SK-MEL-5 (cell line): ENCODE data around the gene BSND. TPM values are rescaled to one million over a fixed set of nuclear protein-coding genes. Genes with fewer than 3 reads are reported as not detected.

Experiments used
- DNase-seq: peaks from one replicate; pipeline ENCODE4 v3.0.0-alpha.2; 2016; ENCODE audit warnings: low read depth, low spot score
- in situ Hi-C: cut with HindIII; loops from 2 replicates; pipeline ENCODE4 v1.10.0; 2016; ENCODE audit warnings: low sequenced_read_pairs, high pct_unique_total_duplicates, low pct_unique_long_range_greater_than_20kb
- total RNA-seq: library from RNA; depleted of rRNA; stranded (reverse); fragments of >200 nt; shearing (Covaris generic); gene quantifications from 2 replicates; pipeline ENCODE4 v1.2.3, GENCODE V29; 2014

BSND gene
- total RNA-seq, 1 experiment from 2014 or later: not detected

DNA sequence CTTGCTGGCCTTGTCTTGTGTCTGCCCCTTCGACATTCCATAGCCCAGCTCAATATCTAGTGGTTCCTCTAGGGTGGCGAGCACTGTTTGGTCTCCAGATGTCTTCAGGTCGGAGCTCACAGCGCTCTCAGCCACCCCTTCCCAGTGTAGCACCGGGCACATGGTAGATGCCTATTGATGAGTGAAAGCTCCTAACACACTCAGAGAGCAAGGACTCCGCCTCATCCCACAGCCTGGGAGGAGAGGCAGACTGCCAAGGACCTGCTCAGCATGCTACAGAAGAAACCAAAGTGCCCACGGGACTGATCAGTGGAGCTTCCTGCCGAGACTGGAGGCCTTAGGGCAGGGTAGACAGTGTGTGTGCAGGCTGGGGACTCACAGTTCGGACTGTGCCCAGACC lies 51.5 kb downstream of the BSND start:
- in situ Hi-C loops: no loop called here
- DNase-seq: peak; percentile 23

DNA sequence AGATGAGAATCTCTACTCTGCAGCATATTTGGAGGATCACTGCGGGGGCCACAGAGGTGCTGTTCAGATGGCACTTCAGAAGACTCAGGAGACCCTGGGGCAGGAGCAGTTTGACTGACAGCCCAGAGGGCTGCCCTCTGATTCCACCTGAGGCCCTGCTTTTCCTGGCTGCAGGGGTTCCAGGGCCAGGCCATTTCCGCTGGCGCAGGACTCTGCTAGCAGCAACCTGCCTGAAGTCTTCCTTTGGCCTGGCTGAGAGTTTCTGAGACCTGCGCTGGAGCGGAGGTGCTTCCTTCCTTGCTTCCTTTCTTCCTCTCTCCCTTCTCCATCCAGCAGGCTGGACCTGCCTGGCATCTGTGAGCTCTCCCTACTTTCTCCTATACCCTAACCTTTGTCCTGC lies 52.4 kb downstream of the BSND start:
- in situ Hi-C loops: no loop called here
- no peak for DNase-seq

DNA sequence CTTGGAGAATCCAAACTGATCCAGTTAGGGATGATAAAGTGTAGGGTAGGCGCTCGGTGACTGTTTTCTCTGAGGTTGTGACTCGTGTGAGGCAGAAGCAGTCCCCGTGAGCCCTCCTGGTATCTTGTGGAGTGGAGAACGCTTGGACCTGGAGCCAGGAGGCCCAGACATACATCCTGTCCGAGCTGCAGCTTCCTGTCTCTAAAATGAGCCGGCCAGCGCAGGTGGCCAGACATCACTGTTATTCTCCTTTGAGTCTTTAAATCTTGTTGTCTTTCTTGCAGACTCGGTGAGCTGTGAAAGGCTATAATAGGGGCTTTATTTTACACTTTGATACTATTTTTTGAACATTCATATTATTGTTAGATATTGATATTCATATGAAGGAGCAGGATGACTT lies 52.9 kb downstream of the BSND start:
- no peak for DNase-seq
- in situ Hi-C loops: no loop called here

DNA sequence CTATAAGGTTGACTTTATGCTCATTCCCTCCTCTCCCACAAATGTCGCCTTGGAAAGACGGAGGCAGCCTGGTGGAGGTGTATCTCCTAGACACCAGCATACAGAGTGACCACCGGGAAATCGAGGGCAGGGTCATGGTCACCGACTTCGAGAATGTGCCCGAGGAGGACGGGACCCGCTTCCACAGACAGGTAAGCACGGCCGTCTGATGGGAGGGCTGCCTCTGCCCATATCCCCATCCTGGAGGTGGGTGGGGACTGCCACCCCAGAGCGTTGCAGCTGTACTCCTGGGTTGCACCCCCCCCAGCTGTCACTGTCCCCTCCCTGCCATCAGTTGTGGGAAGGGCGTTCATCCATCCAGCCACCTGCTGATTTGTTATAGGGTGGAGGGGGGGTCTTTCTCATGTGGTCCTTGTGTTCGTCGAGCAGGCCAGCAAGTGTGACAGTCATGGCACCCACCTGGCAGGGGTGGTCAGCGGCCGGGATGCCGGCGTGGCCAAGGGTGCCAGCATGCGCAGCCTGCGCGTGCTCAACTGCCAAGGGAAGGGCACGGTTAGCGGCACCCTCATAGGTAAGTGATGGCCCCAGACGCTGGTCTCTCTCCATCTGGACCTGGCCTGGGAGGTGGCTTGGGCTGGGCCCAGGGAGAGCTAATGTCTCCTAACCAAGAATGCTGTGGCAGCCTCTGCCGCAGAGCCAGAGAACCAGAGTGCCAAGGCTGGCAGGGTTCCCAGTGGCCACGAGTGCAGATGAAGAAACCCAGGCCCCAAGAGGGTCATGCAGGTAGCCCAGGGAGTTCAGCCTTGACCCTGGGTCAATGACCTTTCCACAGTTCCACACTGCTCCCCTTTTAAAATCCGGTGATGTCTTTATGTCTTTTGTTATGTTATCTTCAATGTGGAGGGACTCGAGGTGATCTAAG lies 53.7 kb downstream of the BSND start:
- in situ Hi-C loops: no loop called here
- no peak for DNase-seq

DNA sequence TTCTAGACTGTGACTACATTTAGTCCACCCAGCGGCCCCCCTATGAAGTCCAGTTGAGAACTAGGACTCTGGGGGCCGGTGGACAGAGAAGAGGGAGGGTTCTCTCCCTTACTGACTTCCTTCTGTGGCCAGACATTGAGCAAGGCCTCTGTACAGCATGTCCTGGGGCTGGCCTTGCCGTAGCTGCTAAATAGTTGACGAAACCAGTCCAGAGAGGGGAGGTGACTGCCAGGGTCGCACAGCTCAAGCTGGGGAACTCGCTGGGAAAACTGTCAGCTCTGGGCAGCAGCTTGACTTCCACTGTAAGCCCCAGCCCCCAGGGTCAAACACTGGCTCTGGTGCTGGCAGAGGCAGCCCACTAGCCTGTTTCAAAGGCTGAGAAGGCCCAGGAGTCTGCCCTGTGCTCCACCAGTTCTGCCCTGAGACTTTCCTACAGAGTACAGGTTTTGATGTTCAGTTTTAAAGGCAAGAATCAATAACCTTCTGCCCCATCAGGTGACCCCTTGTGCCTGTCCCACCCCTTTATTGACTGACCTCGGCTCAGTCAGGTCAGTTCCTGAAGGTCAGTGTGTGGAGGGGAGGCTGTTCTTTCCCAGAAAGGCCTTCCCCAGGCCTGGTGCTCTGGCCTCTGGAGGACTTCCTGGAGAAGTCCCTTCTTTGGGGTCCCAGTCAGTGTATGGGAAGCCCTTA lies 54.7 kb downstream of the BSND start:
- no peak for DNase-seq
- in situ Hi-C loops: no loop called here

DNA sequence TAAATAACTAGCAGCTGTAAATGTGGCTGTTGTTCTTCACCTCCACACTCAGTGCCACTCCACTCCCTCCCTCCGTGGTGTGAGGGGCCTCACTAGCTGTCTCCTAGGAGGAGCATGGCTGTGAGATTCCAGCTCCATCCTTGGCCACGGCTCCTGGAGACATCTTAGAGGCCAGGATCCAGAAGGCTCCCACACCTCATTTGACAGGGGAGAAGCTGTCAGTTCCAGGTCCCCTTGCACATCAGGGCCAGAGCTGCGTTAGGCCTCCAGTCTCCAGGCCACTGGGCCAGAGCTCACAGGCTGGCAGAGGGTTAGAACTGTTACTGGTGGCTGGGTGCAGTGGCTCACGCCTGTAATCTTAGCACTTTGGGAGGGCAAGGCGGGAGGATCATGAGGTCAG lies 55.7 kb downstream of the BSND start:
- in situ Hi-C loops: no loop called here
- DNase-seq: no peak

DNA sequence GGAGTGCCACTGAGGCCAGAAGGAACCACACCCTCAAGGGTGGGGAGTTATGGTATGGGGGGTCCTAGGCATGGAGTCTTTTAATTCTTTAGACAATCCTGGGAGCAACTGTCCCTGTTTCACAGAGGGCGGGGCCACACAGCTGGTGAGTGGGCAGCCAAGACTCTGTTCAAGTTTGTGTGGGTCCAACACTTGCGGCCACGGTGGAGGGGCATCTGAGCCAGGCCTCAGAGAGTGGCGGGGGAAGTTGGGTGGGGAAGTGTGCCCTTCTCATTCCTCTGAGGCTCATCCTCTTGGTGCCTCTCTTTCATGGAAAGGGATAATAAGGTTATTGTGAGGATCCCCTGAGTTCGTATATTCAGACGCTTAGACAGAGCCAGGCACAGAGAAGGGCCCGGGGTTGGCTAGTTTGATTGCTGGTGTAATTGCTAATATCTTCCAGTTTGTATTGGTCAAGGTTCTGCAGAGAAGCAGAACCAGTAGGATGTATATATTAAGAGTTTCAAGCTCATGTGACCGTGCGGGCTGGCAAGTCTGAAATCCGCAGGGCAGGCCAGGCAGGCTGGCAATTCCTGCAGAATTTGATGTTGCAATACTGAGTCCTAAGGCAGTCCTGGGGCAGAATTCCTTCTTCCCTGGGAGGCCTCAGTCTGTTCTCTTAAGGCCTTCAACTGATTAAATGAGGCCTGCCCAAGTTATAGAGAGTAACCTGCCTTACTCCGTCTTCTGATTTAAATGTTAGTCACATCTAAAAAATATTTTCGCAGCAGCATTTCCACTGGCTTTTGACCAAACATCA lies 56.5 kb downstream of the BSND start:
- DNase-seq: peak; percentile 52
- in situ Hi-C loops: no loop called here

DNA sequence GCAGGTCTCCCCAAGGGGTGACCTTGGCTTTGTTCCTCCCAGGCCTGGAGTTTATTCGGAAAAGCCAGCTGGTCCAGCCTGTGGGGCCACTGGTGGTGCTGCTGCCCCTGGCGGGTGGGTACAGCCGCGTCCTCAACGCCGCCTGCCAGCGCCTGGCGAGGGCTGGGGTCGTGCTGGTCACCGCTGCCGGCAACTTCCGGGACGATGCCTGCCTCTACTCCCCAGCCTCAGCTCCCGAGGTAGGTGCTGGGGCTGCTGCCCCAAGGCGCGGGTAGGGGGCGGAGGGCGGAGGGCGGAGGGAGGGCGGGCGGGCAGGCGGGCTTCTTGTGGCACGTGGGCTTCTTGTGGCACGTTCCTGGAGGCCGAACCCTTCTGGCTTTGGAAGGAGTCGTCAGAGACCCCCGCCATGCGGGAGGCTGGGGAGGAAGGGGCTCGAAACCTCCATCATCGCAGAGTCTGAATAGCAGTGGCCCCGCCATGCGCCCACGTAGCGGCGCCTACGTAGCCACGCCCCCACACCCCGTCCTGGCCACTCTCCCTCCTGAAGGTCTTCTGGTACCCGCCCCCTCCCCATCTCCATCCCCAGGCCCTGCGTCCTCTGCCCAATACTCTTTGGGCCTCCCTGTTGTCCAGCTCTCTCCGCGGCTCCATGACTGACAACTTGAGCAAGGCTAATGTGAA lies 57.4 kb downstream of the BSND start:
- in situ Hi-C loops: no loop called here
- no peak for DNase-seq

DNA sequence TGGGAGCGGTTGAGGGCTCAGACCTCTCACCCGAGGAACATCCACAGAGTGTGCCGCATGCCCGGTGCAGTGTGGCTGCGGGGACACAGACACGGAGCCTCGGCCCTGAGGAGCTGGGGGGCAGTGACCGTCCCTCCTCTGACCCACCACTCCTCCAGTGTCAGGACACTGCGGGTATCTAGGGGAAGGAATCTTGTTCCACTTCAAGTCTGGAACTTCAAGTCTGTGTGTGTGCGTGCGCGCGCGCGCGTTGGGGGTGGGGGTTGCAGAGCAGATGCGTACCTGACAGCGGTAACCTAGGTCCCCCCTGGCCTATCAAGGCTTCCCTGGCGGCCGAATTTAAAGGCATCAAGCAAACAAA lies 57.9 kb downstream of the BSND start:
- in situ Hi-C loops: no loop called here
- DNase-seq: no peak

DNA sequence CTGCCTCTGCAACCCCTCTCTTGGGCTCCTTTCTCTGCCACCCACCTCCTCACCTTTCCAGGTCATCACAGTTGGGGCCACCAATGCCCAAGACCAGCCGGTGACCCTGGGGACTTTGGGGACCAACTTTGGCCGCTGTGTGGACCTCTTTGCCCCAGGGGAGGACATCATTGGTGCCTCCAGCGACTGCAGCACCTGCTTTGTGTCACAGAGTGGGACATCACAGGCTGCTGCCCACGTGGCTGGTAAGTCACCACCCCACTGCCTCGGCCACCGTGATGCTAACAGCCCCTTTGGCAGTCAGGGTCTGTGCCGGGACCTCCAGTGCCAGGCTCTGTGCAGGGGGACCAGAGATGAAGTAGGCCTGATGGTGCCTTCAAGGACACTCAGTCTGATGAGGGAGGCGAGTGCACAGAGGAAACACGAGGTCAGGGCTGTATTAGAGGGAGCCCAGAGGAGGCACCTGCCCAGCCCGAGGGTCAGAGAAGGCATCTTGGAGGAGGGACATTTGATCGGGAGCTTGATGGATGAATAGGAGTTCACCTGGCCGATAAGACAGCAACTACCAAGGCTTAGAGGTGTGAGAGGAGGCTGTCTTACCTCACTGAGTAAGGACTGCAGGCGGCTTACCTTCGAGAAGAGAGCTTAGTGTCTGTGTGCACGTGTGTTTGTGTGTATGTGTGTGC lies 58.7 kb downstream of the BSND start:
- DNase-seq: no peak
- in situ Hi-C loops: no loop called here

DNA sequence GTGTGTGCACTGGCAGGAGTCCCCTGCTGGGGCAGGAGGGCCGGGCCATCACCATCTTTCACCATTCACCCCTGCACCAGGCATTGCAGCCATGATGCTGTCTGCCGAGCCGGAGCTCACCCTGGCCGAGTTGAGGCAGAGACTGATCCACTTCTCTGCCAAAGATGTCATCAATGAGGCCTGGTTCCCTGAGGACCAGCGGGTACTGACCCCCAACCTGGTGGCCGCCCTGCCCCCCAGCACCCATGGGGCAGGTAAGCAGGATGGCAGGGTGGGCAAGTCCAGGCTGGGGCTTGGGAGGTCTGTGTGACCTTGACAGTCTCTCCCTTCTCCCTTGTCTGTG lies 59.2 kb downstream of the BSND start:
- no peak for DNase-seq
- in situ Hi-C loops: no loop called here

DNA sequence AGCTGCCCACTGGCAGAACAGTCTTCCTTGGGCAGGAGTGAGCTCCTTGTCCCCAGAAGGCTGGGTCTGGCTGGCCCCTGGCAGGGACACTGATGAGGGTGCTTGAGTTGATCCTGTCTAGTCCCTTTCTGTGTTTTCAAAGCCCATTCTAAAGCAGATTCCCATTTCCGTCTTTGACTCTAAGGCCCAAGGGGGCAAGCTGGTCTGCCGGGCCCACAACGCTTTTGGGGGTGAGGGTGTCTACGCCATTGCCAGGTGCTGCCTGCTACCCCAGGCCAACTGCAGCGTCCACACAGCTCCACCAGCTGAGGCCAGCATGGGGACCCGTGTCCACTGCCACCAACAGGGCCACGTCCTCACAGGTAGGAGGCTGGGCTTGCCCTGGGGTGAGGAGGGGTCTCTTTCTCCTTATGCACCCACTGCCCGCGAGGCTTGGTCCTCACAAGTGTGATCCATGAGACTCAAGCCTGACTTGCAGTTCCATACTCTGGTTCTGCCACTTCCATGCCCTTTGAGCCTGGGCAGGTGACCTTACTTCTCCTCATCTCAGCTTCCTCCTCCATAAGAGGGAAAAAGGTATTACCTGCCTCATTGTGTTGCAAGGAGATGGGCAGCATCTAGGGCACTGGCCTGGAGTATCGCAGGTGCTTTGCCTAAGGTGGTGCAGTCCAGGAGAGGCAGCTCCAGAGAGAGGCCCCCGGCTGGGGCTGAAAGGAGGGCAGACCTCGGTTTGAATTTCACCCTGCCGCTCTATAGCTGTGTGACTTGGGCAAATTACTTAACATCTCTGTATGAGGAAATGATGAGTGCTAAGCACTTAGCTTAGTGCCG lies 60.8 kb downstream of the BSND start:
- in situ Hi-C loops: no loop called here

DNA sequence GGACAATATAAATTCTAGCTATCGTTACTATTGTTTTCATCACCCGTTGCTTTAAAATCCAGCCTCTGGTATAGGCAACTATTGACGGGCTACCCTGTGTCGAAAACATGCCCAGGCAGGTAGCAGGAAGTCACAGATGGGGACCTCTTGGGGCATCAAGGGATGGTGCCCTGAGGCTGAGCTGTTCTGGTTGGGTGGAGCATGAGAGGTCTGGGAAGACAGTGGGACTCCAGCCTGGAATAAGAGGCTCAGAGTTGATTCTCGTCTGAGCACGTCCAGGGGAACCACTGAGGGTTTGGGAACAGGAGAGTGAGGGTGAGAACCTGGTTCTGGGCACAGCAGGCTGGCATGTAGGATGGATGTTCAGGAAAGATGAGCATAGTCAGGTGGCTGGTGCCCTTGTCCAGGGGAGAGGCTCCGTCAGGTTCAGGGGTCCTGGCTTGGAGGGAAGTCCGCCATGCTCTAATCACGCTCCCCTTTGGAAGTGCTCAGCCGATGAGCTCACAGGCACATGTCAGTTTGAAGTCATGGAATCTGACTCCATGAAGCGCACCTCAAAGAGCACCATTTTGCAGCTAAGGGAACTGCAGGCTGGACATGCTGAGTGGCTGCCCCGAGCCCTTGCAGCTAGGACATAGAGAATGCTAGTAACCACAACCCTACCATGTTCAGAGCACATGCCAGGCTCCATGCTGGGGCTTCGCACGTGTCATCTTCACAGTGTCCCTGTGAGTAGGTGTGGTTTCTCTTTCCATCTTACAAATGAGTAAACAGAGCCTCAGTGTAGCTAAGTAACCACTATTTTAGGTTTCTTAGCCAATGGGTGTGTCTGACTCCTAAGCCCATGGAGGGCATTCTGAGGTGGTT lies 61.6 kb downstream of the BSND start:
- in situ Hi-C loops: no loop called here
- no peak for DNase-seq

More for the DNA sequence above, 60.8 kb downstream of the BSND start:
- DNase-seq: no peak

DNA sequence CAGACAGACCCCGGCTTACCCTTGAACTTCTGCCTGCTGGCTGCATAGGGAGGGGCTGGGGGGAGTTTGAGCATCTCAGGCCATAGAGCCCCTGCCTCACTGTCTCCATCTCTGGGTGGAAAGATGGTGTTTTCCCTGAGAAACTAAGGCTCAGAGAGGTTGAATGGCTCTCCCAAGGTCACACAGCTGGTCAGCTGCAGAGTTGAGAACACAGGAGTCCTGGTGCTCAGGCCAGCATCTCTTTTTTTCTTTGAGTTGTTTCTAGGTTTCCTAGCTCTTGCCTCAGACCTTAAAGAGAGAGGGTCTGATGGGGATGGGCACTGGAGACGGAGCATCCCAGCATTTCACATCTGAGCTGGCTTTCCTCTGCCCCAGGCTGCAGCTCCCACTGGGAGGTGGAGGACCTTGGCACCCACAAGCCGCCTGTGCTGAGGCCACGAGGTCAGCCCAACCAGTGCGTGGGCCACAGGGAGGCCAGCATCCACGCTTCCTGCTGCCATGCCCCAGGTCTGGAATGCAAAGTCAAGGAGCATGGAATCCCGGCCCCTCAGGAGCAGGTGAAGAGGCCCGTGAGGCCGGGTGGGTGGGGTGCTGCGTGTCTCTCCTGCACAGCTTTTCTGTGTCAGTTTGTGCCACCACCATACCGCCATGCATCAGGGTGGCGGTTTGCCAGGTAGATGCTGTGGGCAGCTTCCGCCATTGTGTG lies 62.4 kb downstream of the BSND start:
- in situ Hi-C loops: no loop called here
- DNase-seq: no peak
